ENCODE measurements around the gene GYG1. TPM values are rescaled to one million over a fixed set of nuclear protein-coding genes. Genes with fewer than 3 reads are reported as not detected.

GYG1 gene
- total RNA-seq, 1 donor from 2014 or later: 26.0 TPM

DNA sequence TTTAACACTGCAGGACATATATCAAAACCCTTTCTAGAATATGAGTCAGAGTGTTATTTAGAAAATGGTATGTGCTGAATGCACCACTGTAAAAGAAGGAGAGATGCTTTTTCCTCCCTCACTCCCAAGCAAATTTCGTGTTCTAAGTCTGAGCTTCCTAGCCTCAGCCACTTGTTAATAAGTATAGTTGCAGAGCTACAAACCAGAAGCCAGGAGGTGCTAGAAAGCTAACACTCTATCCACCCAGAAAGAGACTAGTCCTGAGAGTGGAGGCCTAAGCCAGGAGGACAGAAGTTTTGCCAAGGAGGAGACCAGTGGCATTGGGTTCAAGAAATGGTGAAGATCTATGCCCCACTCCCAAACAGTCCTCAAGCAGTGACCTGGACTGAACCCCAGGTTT, 40.5 kb upstream of the GYG1 start:
- no peaks in the 10 kb centered on the region for H3K36me3 Mint-ChIP-seq (ENCODE audit: insufficient read depth)
- TF ChIP-seq, protein P1, sequence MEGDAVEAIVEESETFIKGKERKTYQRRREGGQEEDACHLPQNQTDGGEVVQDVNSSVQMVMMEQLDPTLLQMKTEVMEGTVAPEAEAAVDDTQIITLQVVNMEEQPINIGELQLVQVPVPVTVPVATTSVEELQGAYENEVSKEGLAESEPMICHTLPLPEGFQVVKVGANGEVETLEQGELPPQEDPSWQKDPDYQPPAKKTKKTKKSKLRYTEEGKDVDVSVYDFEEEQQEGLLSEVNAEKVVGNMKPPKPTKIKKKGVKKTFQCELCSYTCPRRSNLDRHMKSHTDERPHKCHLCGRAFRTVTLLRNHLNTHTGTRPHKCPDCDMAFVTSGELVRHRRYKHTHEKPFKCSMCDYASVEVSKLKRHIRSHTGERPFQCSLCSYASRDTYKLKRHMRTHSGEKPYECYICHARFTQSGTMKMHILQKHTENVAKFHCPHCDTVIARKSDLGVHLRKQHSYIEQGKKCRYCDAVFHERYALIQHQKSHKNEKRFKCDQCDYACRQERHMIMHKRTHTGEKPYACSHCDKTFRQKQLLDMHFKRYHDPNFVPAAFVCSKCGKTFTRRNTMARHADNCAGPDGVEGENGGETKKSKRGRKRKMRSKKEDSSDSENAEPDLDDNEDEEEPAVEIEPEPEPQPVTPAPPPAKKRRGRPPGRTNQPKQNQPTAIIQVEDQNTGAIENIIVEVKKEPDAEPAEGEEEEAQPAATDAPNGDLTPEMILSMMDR (IDR thresholded peaks at IDR 0.05; ENCODE audit: unreplicated experiment): no peak
- H3K27ac Mint-ChIP-seq: no peak overlapping the region

DNA sequence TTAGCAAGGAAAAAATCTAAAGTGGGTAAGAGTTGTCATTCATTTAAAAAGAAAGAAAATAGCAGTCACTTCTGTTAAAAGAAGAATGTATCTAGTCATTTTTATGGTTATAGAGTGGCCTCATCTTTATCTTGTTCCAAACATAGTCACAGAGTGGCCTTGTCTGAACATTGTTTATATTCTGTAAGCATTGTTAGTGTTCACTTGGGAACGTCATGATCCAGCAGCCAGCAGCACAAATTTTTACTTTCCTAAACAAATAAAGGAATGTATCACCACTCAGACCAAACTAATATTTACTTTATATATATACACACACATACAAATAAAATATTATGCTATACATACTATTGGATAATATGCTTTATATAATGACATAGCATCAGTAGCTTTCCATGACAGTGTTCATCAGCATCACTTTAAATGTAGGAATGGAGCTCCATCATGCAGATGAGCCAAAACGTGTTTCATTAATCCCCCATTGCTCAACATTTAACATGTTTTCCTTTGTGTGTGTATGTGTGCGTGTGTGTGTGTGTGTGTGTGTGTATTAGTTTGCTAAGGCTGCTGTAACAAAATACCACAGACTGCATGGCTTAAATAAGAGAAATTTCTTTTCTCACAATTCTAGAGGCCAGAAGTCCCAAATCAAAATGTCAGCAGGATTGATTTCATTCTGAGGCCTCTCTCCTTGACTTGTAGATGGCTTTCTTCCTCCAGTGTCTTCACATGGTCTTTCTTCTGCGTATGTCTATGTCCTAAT, 39.6 kb upstream of the GYG1 start:
- H3K27me3 Mint-ChIP-seq: no peaks in the 10 kb centered on the region
- no peaks in the 10 kb centered on the region for H3K9me3 Mint-ChIP-seq (ENCODE audit: low read depth)
- no peak overlapping the region for H3K27ac Mint-ChIP-seq
- peaks cover 10% of the 10 kb centered on the region for H3K4me1 Mint-ChIP-seq (ENCODE audit: low read depth)
- DNase-seq (ENCODE audit: low spot score, unreplicated experiment): no peak
- H3K4me3 Mint-ChIP-seq (ENCODE audit: low read depth): no peak overlapping the region
- no peaks in the 10 kb centered on the region for H3K36me3 Mint-ChIP-seq (ENCODE audit: insufficient read depth)
- TF ChIP-seq, protein P1 (IDR thresholded peaks at IDR 0.05; ENCODE audit: unreplicated experiment): no peak

More for the DNA sequence above, 40.5 kb upstream of the GYG1 start:
- Mint-ChIP-seq H3K9me3 (ENCODE audit: low read depth) (no peaks in the 10 kb centered on the region), H3K4me3 (ENCODE audit: low read depth) (no peak overlapping the region), H3K27me3 (no peaks in the 10 kb centered on the region), H3K4me1 (ENCODE audit: low read depth) (peaks cover 2% of the 10 kb centered on the region)
- no peak for DNase-seq (ENCODE audit: low spot score, unreplicated experiment)

DNA sequence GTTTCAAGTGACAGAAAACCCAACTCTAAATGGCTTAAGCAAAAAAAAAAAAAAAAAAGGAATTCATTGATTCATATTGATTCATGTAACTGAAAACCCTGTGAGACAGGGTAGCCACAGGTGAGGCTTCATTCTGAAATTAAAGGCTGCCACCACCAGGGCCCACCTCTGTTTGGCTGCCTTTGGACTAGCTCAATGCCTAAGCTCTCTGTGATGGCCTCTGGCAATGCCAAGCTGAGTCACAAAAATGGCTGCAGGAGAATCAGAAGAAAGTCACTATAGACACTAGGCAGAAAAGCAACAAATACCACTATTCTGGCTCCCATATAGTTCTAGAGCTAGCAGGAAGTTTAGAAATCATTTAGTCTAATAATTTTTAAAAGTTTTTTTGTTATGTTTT, 38.2 kb upstream of the GYG1 start:
- Mint-ChIP-seq H3K27me3 (no peaks in the 10 kb centered on the region), H3K4me3 (ENCODE audit: low read depth) (no peak overlapping the region), H3K4me1 (ENCODE audit: low read depth) (peaks cover 12% of the 10 kb centered on the region), H3K9me3 (ENCODE audit: low read depth) (no peaks in the 10 kb centered on the region), H3K36me3 (ENCODE audit: insufficient read depth) (no peaks in the 10 kb centered on the region), H3K27ac (no peak overlapping the region)
- no peak for DNase-seq (ENCODE audit: low spot score, unreplicated experiment)
- TF ChIP-seq, protein P1 (IDR thresholded peaks at IDR 0.05; ENCODE audit: unreplicated experiment): peak; percentile 5

DNA sequence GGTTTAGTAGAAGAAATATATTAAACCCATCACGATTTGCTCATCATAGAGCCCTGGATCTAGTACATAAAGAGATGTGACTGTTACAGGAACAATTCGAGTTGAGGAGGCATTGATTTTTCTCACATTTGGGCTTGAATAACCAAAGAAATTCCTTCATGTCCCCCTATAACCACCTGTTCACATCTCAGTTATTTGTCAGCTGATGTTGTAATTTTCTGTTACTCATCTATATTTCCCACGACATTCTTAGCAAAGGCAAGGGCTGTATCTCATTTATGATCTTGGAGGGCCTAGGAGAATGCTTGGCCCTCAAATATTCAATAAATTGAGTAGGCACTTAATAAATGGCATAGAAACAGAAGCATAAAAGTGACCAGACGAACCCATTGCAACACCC, 36.4 kb upstream of the GYG1 start:
- H3K4me1 Mint-ChIP-seq (ENCODE audit: low read depth): peaks cover 12% of the 10 kb centered on the region
- DNase-seq (ENCODE audit: low spot score, unreplicated experiment): no peak
- no peaks in the 10 kb centered on the region for H3K9me3 Mint-ChIP-seq (ENCODE audit: low read depth)
- H3K4me3 Mint-ChIP-seq (ENCODE audit: low read depth): no peak overlapping the region
- TF ChIP-seq, protein P1 (IDR thresholded peaks at IDR 0.05; ENCODE audit: unreplicated experiment): no peak
- H3K36me3 Mint-ChIP-seq (ENCODE audit: insufficient read depth): no peaks in the 10 kb centered on the region
- H3K27ac Mint-ChIP-seq: no peak overlapping the region
- H3K27me3 Mint-ChIP-seq: no peaks in the 10 kb centered on the region

DNA sequence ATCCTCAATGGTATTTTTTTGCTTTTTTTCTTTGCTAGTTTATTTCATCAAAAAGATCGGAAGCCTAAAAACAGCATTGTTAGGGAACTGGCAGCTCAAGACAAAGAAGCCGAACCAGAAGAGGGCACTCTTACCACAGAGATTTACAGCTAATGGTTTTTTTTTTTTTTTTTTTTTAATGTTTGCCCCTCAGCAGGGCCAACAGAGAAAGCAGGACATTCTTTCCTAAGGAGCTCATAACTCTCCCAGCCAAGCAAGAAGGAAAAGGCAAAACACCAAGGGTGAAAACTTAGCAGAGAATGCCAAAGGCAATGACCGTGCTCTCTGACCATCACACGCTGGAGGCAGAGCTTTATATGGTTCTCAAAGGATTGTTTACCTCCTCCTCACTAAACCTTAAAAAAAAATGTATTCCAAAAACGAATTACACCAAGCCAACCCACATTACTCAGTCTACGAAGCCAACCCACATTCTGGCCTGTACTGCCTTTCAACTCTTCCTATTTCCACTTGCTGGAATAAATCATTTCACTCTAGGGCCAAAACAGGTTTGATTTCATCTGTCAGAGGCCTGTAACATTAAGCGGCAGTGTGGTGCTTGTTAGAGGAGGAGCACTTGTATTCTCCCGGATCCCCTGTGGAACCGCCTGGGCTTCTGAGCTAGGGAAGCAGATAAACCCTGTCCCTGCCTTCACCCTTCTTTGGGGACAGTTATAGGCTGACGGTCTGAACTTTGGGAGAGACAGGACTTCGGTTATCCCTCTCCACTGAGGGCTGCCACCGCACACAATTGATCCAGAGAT, 35.6 kb upstream of the GYG1 start:
- Mint-ChIP-seq H3K27me3 (no peaks in the 10 kb centered on the region), H3K9me3 (ENCODE audit: low read depth) (no peaks in the 10 kb centered on the region), H3K4me1 (ENCODE audit: low read depth) (peaks cover 12% of the 10 kb centered on the region), H3K36me3 (ENCODE audit: insufficient read depth) (no peaks in the 10 kb centered on the region), H3K27ac (peak overlapping the region; percentile 92), H3K4me3 (ENCODE audit: low read depth) (no peak overlapping the region)
- no peak for DNase-seq (ENCODE audit: low spot score, unreplicated experiment)
- TF ChIP-seq, protein P1 (IDR thresholded peaks at IDR 0.05; ENCODE audit: unreplicated experiment): peak; percentile 60
